Mammary epithelial cell (primary cell): ENCODE data around the gene CLPSL1.

Experiments used
- EZH2 ChIP-seq: IDR thresholded peaks from 2 replicates; pipeline ENCODE4 v1.6.1; 2012; ENCODE audit warnings: low read length, inconsistent platforms, borderline replicate concordance
- TF ChIP-seq, protein P1 (sequence below), 2 donors: IDR thresholded peaks in 1 of 2; conservative IDR thresholded peaks in 1 of 2; 2 replicates each; pipeline ENCODE4 v1.5.1; 2011 to 2012; ENCODE audit warnings: inconsistent platforms in 2 of 2, low read length in 2 of 2, mild to moderate bottlenecking in 2 of 2, control low read depth in 1 of 2, low read depth in 1 of 2; ENCODE audit not compliant: insufficient read depth in 1 of 2; ENCODE audit errors: extremely low read depth in 1 of 2

DNA sequence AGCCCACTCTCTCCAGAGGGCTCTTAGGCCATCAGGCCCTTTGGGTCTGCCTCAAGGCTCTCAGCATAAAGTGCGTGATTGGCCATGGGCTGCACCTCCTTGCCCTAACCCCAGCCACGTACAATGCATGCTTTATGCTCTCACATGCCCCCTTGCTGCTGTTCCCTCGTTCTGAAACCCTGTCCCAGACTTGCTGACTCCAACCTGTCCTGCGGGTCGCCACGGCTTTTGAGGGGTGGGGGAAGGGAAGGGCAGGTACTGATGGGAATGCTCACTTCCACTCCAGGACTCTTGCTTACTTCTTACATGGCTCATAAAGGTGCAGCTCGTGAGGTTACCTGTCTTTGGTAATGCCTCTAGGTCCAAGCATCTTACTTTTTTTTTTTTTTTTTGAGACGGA, 38.0 kb upstream of the CLPSL1 start:
- TF ChIP-seq EZH2, result no peak
- TF ChIP-seq, protein P1, sequence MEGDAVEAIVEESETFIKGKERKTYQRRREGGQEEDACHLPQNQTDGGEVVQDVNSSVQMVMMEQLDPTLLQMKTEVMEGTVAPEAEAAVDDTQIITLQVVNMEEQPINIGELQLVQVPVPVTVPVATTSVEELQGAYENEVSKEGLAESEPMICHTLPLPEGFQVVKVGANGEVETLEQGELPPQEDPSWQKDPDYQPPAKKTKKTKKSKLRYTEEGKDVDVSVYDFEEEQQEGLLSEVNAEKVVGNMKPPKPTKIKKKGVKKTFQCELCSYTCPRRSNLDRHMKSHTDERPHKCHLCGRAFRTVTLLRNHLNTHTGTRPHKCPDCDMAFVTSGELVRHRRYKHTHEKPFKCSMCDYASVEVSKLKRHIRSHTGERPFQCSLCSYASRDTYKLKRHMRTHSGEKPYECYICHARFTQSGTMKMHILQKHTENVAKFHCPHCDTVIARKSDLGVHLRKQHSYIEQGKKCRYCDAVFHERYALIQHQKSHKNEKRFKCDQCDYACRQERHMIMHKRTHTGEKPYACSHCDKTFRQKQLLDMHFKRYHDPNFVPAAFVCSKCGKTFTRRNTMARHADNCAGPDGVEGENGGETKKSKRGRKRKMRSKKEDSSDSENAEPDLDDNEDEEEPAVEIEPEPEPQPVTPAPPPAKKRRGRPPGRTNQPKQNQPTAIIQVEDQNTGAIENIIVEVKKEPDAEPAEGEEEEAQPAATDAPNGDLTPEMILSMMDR (conservative IDR thresholded peaks at IDR 0.05 in 1 of 2, IDR thresholded peaks at IDR 0.05 in 1 of 2; ENCODE audit: extremely low read depth in 1 of 2, insufficient read depth in 1 of 2, low read depth in 1 of 2, low read length in 2 of 2), result no peak
